Activated CD8-positive, alpha-beta memory T cell treated with anti-CD3 and anti-CD28 coated beads for 4 hours (primary cell): ENCODE measurements around the gene IFNLR1.

Source experiments
- DNase-seq, 2 donors: peaks; one replicate each; pipeline ENCODE4 v3.0.0-alpha.2; 2020; ENCODE audit warnings: low read depth in 2 of 2

Gene IFNLR1

DNA sequence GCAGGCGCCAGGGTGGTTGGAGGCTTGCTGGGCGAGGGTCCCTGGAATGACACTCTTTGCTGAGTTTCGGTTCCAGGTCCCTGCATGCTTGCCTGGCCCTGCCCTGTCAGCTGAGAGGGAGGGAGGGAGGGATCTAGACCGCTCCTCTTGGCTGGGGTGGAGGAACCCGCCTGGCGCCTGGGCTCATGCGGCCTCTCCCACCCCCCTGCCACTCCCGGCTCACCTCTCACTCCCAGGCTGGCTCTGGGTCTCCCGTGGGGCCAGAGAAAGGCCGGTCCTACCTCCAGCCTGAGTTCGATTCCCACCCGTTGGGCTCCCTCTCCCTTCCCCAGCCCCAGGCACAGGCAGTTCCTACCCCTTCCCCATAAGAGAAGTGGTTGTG, 19.0 kb upstream of the IFNLR1 start:
- no peak for DNase-seq

DNA sequence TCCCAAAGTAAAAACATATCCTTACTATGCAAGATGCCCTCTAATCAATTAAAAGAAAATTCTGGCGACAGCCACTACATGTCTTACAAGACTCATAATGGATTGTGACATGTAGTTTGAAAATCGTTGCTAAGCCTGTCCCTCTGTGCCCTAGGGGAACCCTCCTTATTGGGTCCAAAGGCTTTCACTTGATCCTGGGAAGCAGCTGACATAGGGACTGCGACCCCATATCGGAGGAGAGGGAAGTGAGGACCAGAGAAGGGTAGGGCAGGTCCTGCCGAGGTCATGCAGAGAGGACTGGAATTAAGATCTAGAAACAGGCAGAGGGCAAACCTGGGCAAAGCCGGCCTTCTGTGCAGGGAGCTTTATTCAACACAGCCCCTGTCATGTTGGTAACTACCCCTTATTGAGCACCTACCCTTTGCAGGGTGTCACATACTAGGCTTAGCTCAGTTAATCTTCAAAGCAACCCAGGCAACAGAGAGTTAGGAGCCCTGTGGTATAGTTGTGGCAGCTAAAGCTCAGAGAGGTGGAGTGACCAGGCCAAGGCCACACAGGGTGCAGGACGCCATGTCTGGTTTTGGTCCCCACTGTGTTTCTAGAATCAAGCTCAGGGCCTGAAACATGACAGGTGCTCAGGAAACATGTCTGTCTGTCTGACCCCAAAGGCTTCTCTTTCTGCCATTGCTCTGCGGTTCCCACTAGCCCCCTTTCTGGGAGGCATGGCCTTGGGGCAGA, 18.4 kb upstream of the IFNLR1 start:
- no peak for DNase-seq

GRCh38 chr1:24204116-24204515, 17.0 kb upstream of the IFNLR1 start:
- DNase-seq: no peak

- no peak for DNase-seq
These were observed 16.3 kb upstream of the IFNLR1 start for GRCh38 chr1:24203404-24203803.

DNA sequence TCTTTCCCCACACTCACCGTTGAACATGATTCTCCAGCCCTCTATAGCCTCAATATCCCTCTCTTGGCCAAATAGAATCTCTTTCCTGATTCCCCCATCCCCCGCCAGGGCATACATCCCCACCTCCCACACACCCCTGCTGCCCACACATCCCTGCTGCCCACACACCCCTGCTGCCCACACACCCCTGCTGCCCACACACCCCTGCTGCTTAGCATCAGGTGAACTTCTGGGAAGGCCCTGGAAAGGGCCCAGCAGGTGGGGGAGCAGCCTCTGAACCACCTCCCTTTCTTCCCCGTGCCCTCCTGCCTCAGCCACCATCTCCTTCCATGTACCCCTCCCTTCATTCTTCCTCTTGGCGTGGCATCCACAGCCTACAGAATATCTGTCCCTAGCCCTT, 15.9 kb upstream of the IFNLR1 start:
- DNase-seq: no peak

- no peak for DNase-seq
These were observed 15.5 kb upstream of the IFNLR1 start for GRCh38 chr1:24202556-24202955.

GRCh38 chr1:24201941-24202440, 14.9 kb upstream of the IFNLR1 start:
- DNase-seq: no peak

DNA sequence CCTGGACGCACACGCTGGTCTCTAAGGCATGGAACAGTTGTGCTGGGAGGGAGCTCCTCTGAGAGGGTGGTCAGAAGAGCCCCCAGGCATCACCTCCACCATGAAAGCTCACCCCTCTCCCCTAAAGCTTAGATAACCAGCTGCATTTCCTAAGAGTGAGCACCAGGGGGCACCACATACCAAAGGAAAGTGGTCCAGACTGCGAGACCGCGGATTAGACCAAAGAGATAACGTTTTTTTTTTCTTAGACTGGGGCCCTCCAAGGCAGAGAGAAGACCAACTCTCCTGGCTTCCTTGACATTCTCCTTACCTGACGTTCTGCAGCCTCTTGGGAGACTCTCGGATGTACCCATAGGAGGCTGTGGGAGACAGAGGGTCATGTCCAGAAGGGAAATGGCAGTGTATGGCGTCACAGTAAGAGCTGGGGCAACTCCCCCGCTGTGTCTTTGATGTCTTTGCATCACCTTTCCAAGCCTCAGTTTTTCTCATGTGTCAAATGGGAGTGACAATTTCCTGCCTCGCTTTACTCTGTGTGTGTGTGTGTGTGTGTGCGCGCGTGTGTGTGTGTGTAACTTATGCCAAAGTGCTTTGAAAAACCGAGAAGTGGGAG, 12.3 kb upstream of the IFNLR1 start:
- DNase-seq: peak; percentile 45 to 54

DNA sequence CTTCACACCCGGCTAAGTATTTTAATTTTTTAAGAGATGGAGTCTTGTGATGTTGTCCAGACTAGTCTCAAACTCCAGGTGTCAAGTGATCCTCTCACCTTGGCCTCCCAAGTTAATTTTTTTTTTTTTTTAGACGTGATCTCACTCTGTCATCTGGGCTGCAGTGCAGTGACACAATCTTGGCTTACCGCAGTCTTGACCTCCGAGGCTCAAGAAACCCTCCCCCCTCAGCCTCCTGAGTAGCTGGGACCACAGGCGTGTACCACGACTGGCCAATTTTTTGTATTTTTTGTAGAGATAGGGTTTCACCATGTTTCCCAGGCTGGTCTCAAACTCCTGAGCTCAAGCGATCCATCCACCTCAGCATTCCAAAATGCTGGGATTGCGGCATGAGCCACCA, 11.7 kb upstream of the IFNLR1 start:
- DNase-seq: no peak

DNA sequence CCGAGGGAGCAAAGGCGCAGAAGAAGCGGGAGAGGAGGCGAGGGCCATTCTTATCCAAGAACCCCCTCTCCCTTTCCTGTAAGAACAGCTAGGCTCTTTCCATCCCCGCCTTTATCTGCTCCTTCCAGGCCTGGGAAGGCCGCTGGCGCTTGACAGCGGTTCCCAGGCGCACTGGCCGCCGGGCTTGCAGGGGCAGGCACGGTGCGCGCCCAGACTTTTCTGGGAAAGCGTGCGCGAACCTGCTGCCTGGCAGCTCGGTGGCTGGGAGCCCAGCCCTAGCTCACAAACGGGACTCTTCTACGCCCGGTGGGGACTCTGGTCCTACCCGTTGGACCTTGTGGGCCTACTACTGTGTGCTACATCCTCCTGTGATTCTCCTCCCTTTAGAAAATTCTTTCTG, 8.8 kb upstream of the IFNLR1 start:
- no peak for DNase-seq

- no peak for DNase-seq
These were observed 8.0 kb upstream of the IFNLR1 start for GRCh38 chr1:24195136-24195535.

GRCh38 chr1:24193046-24193445, 6.0 kb upstream of the IFNLR1 start:
- DNase-seq: no peak

DNA sequence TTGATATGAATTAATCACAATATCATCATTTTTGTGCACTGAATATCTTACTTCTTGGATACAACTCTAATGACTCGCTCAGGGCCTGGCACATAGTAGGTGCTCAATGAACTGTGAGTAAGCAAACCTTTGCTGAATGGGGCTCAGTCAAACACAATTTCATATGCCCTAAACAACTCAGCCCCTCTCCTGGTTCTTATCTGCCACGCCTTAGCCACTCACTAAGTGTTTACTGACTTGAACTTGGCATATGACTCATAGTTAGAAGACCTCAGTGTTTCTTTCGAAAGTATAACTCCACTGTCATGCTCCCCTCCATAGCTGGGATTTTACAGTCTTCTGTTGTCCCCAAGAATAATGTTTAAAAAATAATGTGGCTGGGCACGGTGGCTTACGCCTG, 4.8 kb upstream of the IFNLR1 start:
- no peak for DNase-seq

- DNase-seq: no peak
These were observed 3.9 kb upstream of the IFNLR1 start for GRCh38 chr1:24190983-24191461.

GRCh38 chr1:24189528-24189927, 2.4 kb upstream of the IFNLR1 start:
- no peak for DNase-seq

GRCh38 chr1:24186711-24186992, 437 bp downstream of the IFNLR1 start:
- no peak for DNase-seq

DNA sequence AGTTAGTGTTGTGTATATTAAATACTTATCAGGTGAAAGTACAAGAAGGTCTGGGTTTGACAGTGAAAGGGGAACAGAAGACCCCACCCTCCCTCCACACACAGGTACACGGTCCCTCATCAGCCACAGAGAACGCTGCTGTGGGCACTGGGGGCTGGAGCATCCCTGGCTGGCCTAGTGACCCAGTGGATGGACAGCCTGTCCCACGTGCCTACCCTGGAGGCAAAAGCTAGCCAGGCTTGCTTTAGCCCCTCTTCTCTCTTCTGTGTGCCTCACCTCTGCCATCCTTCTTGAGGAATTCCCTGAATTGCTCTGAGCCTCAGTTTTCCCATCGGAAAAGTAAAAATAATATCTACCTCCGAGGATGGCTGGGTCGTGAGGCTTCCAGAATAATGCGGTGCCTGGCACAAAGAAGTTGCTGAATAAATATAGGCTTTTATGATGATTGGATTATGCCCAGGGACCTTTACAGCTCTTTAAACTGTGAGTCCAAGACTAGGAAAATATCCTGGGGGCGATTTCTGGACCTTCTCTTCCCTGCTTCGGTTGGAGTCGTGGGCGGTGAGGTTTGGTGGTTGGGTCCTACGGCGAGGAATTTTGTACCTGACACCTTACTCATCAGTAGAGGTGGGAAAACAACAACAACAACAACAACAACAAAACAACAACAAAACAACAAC, 918 bp downstream of the IFNLR1 start:
- no peak for DNase-seq

- no peak for DNase-seq
These were observed 2.0 kb downstream of the IFNLR1 start for GRCh38 chr1:24185076-24185475.

DNA sequence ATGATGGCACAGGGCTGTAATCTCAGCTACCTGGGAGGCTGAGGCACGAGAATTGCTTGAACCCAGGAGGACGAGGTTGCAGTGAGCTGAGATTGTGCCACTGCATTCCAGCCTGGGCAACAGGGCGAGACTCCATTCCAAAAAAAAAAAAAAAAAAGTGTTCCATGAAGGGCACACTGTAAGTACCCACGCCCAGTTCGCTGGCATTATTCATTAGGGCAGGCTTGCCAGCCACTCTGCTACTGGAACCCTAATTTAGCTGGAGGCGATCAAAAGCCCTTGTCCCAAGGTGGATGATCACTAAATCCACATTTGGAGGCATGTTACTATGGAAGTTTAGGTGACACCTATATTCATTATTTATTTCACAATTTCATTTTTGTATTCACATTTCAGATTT, 5.0 kb downstream of the IFNLR1 start:
- DNase-seq: no peak

DNA sequence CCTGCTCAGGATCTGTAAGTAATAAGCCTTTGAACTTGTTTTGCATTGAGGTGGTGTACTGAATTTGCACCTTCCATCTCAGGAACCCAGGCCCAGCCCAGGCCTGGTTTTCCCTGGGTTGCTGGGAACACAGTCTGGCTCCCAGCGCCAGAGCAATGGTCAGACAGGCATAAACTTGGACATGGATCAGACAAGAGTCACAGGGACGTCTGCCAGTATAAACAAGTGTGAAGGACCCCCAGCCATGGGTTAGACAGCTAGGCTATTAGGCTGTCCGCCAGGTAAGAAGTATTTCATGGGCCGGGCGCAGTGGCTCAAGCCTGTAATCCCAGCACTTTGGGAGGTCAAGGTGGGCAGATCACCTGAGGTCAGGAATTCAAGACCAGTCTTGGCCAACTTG, 5.5 kb downstream of the IFNLR1 start:
- DNase-seq: no peak

- no peak for DNase-seq
These were observed 6.4 kb downstream of the IFNLR1 start for GRCh38 chr1:24180676-24181075.

- DNase-seq: no peak
These were observed 7.7 kb downstream of the IFNLR1 start for GRCh38 chr1:24179251-24179840.

- no peak for DNase-seq
These were observed 8.7 kb downstream of the IFNLR1 start for GRCh38 chr1:24178407-24178806.
